ENCODE measurements around the gene CREB5.

Gene CREB5

GRCh38 chr7:28411876-28412662 is at the start of gene CREB5:
Gene CREB5 (plus strand): TSS chr7:28412518. CDS start chr7:28412915, 397 bp downstream.
- WGBS (ENCODE audit: insufficient coverage, insufficient read length) = no CpG with 5 or more reads among the region's 8 CpGs
- Histone ChIP-seq H3K9me3 (ENCODE audit: control insufficient read depth, insufficient read depth, low read length) (no peaks in the 10 kb centered on the region), H3K36me3 (ENCODE audit: control insufficient read depth, insufficient read depth, low read length) (no peaks in the 10 kb centered on the region), H3K27me3 (ENCODE audit: control insufficient read depth, insufficient read depth, low read length) (peaks cover 12% of the 10 kb centered on the region; the same call in 1 of the 2 replicates), H3K4me1 (ENCODE audit: control insufficient read depth, insufficient read depth, low read length) (no peaks in the 10 kb centered on the region), H3K4me3 (ENCODE audit: low read length) (no peak within 1 kb of the TSS), H3K27ac (ENCODE audit: low read length) (no peak within 1 kb of the TSS)
- DNase-seq (ENCODE audit: low read depth, low spot score) = no peak

GRCh38 chr7:28362812-28363211 is 49.5 kb upstream of the CREB5 start:
- Histone ChIP-seq H3K9me3 (ENCODE audit: control insufficient read depth, insufficient read depth, low read length) (no peaks in the 10 kb centered on the region), H3K27me3 (ENCODE audit: control insufficient read depth, insufficient read depth, low read length) (no peaks in the 10 kb centered on the region), H3K4me1 (ENCODE audit: control insufficient read depth, insufficient read depth, low read length) (peaks cover 1% of the 10 kb centered on the region; the same call in 1 of the 2 replicates), H3K36me3 (ENCODE audit: control insufficient read depth, insufficient read depth, low read length) (no peaks in the 10 kb centered on the region), H3K4me3 (ENCODE audit: low read length) (no peak overlapping the region), H3K27ac (ENCODE audit: low read length) (no peak overlapping the region)
- no peak for DNase-seq (ENCODE audit: low read depth, low spot score)

GRCh38 chr7:28364082-28364481 is 48.2 kb upstream of the CREB5 start:
- no CpG with 5 or more reads among the region's 3 CpGs for WGBS (ENCODE audit: insufficient coverage, insufficient read length)
- DNase-seq (ENCODE audit: low read depth, low spot score) = no peak
- H3K9me3 ChIP-seq (ENCODE audit: control insufficient read depth, insufficient read depth, low read length) = no peaks in the 10 kb centered on the region
- no peak overlapping the region for H3K4me3 ChIP-seq (ENCODE audit: low read length)
- H3K36me3 ChIP-seq (ENCODE audit: control insufficient read depth, insufficient read depth, low read length) = no peaks in the 10 kb centered on the region
- no peak overlapping the region for H3K27ac ChIP-seq (ENCODE audit: low read length)
- no peaks in the 10 kb centered on the region for H3K4me1 ChIP-seq (ENCODE audit: control insufficient read depth, insufficient read depth, low read length)
- no peaks in the 10 kb centered on the region for H3K27me3 ChIP-seq (ENCODE audit: control insufficient read depth, insufficient read depth, low read length)

- DNase-seq (ENCODE audit: low read depth, low spot score) = no peak
- H3K9me3 ChIP-seq (ENCODE audit: control insufficient read depth, insufficient read depth, low read length) = no peaks in the 10 kb centered on the region
- WGBS (ENCODE audit: insufficient coverage, insufficient read length) = no CpG with 5 or more reads among the region's 4 CpGs
- no peaks in the 10 kb centered on the region for H3K27me3 ChIP-seq (ENCODE audit: control insufficient read depth, insufficient read depth, low read length)
- H3K4me3 ChIP-seq (ENCODE audit: low read length) = no peak overlapping the region
- no peak overlapping the region for H3K27ac ChIP-seq (ENCODE audit: low read length)
- no peaks in the 10 kb centered on the region for H3K4me1 ChIP-seq (ENCODE audit: control insufficient read depth, insufficient read depth, low read length)
- H3K36me3 ChIP-seq (ENCODE audit: control insufficient read depth, insufficient read depth, low read length) = no peaks in the 10 kb centered on the region
These were observed 42.8 kb upstream of the CREB5 start for GRCh38 chr7:28369523-28369922.

- WGBS (ENCODE audit: insufficient coverage, insufficient read length) = no CpG with 5 or more reads among the region's 7 CpGs
These were observed 40.5 kb upstream of the CREB5 start for GRCh38 chr7:28371846-28372245.

GRCh38 chr7:28373990-28374389 is 38.3 kb upstream of the CREB5 start:
- H3K9me3 ChIP-seq (ENCODE audit: control insufficient read depth, insufficient read depth, low read length) = no peaks in the 10 kb centered on the region
- H3K4me1 ChIP-seq (ENCODE audit: control insufficient read depth, insufficient read depth, low read length) = no peaks in the 10 kb centered on the region
- H3K27ac ChIP-seq (ENCODE audit: low read length) = no peak overlapping the region
- H3K4me3 ChIP-seq (ENCODE audit: low read length) = no peak overlapping the region
- no CpG with 5 or more reads among the region's 3 CpGs for WGBS (ENCODE audit: insufficient coverage, insufficient read length)
- DNase-seq (ENCODE audit: low read depth, low spot score) = no peak
- no peaks in the 10 kb centered on the region for H3K27me3 ChIP-seq (ENCODE audit: control insufficient read depth, insufficient read depth, low read length)
- no peaks in the 10 kb centered on the region for H3K36me3 ChIP-seq (ENCODE audit: control insufficient read depth, insufficient read depth, low read length)

More at GRCh38 chr7:28371846-28372245, 40.5 kb upstream of the CREB5 start:
- Histone ChIP-seq H3K27ac (ENCODE audit: low read length) (no peak overlapping the region), H3K4me3 (ENCODE audit: low read length) (no peak overlapping the region), H3K9me3 (ENCODE audit: control insufficient read depth, insufficient read depth, low read length) (no peaks in the 10 kb centered on the region), H3K27me3 (ENCODE audit: control insufficient read depth, insufficient read depth, low read length) (no peaks in the 10 kb centered on the region), H3K36me3 (ENCODE audit: control insufficient read depth, insufficient read depth, low read length) (no peaks in the 10 kb centered on the region), H3K4me1 (ENCODE audit: control insufficient read depth, insufficient read depth, low read length) (no peaks in the 10 kb centered on the region)
- DNase-seq (ENCODE audit: low read depth, low spot score) = no peak

GRCh38 chr7:28375729-28376128 is 36.6 kb upstream of the CREB5 start:
- Histone ChIP-seq H3K4me1 (ENCODE audit: control insufficient read depth, insufficient read depth, low read length) (no peaks in the 10 kb centered on the region), H3K27ac (ENCODE audit: low read length) (no peak overlapping the region), H3K4me3 (ENCODE audit: low read length) (no peak overlapping the region), H3K27me3 (ENCODE audit: control insufficient read depth, insufficient read depth, low read length) (no peaks in the 10 kb centered on the region), H3K36me3 (ENCODE audit: control insufficient read depth, insufficient read depth, low read length) (no peaks in the 10 kb centered on the region), H3K9me3 (ENCODE audit: control insufficient read depth, insufficient read depth, low read length) (no peaks in the 10 kb centered on the region)
- WGBS (ENCODE audit: insufficient coverage, insufficient read length) = no CpG with 5 or more reads among the region's 1 CpG
- DNase-seq (ENCODE audit: low read depth, low spot score) = no peak

GRCh38 chr7:28376634-28377033 is 35.7 kb upstream of the CREB5 start:
- DNase-seq (ENCODE audit: low read depth, low spot score) = no peak
- no peak overlapping the region for H3K4me3 ChIP-seq (ENCODE audit: low read length)
- H3K27ac ChIP-seq (ENCODE audit: low read length) = no peak overlapping the region
- no peaks in the 10 kb centered on the region for H3K4me1 ChIP-seq (ENCODE audit: control insufficient read depth, insufficient read depth, low read length)
- H3K36me3 ChIP-seq (ENCODE audit: control insufficient read depth, insufficient read depth, low read length) = no peaks in the 10 kb centered on the region
- no peaks in the 10 kb centered on the region for H3K9me3 ChIP-seq (ENCODE audit: control insufficient read depth, insufficient read depth, low read length)
- H3K27me3 ChIP-seq (ENCODE audit: control insufficient read depth, insufficient read depth, low read length) = no peaks in the 10 kb centered on the region
- WGBS (ENCODE audit: insufficient coverage, insufficient read length) = no CpG with 5 or more reads among the region's 2 CpGs

GRCh38 chr7:28378574-28379149 is 33.7 kb upstream of the CREB5 start:
- H3K27ac ChIP-seq (ENCODE audit: low read length) = no peak overlapping the region
- H3K9me3 ChIP-seq (ENCODE audit: control insufficient read depth, insufficient read depth, low read length) = no peaks in the 10 kb centered on the region
- no peaks in the 10 kb centered on the region for H3K27me3 ChIP-seq (ENCODE audit: control insufficient read depth, insufficient read depth, low read length)
- WGBS (ENCODE audit: insufficient coverage, insufficient read length) = no CpG with 5 or more reads among the region's 3 CpGs
- H3K4me3 ChIP-seq (ENCODE audit: low read length) = no peak overlapping the region
- no peak for DNase-seq (ENCODE audit: low read depth, low spot score)
- no peaks in the 10 kb centered on the region for H3K36me3 ChIP-seq (ENCODE audit: control insufficient read depth, insufficient read depth, low read length)
- no peaks in the 10 kb centered on the region for H3K4me1 ChIP-seq (ENCODE audit: control insufficient read depth, insufficient read depth, low read length)

GRCh38 chr7:28381466-28381865 is 30.9 kb upstream of the CREB5 start:
- no peak overlapping the region for H3K4me3 ChIP-seq (ENCODE audit: low read length)
- no CpG with 5 or more reads among the region's 3 CpGs for WGBS (ENCODE audit: insufficient coverage, insufficient read length)

GRCh38 chr7:28382144-28382543 is 30.2 kb upstream of the CREB5 start:
- no CpG with 5 or more reads among the region's 5 CpGs for WGBS (ENCODE audit: insufficient coverage, insufficient read length)

More at GRCh38 chr7:28381466-28381865, 30.9 kb upstream of the CREB5 start:
- Histone ChIP-seq H3K27me3 (ENCODE audit: control insufficient read depth, insufficient read depth, low read length) (no peaks in the 10 kb centered on the region), H3K27ac (ENCODE audit: low read length) (no peak overlapping the region), H3K36me3 (ENCODE audit: control insufficient read depth, insufficient read depth, low read length) (no peaks in the 10 kb centered on the region), H3K9me3 (ENCODE audit: control insufficient read depth, insufficient read depth, low read length) (no peaks in the 10 kb centered on the region), H3K4me1 (ENCODE audit: control insufficient read depth, insufficient read depth, low read length) (no peaks in the 10 kb centered on the region)
- no peak for DNase-seq (ENCODE audit: low read depth, low spot score)

More at GRCh38 chr7:28382144-28382543, 30.2 kb upstream of the CREB5 start:
- no peak for DNase-seq (ENCODE audit: low read depth, low spot score)
- no peaks in the 10 kb centered on the region for H3K36me3 ChIP-seq (ENCODE audit: control insufficient read depth, insufficient read depth, low read length)
- H3K27ac ChIP-seq (ENCODE audit: low read length) = no peak overlapping the region
- no peak overlapping the region for H3K4me3 ChIP-seq (ENCODE audit: low read length)
- no peaks in the 10 kb centered on the region for H3K27me3 ChIP-seq (ENCODE audit: control insufficient read depth, insufficient read depth, low read length)
- no peaks in the 10 kb centered on the region for H3K9me3 ChIP-seq (ENCODE audit: control insufficient read depth, insufficient read depth, low read length)
- no peaks in the 10 kb centered on the region for H3K4me1 ChIP-seq (ENCODE audit: control insufficient read depth, insufficient read depth, low read length)

Measured in iPS DF 6.9 (cell line).